ENCODE results near the gene CRIP2. TPM values are rescaled to one million over a fixed set of nuclear protein-coding genes. Genes with fewer than 3 reads are reported as not detected.

CRIP2 gene
- total and polyA plus RNA-seq, 2 experiments from 2014 or later = 3.4 to 9.6 TPM

DNA sequence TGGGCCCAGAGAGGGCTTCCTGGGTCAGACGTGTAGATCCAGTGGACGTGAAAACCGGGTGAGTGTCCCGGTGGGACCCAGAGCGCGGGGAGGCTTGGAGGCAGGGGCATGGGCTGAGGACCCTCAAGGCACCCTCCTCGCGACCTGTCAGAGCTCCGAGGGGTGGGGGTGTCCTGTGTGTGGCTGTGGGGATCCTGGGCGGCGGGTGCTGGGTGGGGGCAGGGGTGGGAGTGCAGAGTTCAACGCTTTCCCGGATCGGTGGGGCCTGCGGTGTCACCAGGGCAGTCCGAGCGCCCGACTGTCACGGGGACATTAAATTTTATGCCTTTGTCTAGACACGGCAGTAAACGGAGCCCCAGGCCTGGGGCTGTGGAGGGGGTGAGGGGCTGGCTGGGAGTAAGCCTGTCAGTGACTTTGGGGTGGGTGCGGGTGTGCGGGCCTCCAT, 52.8 kb downstream of the CRIP2 start:
- peak overlapping the region; percentile 65; the same call in 1 of the 2 replicates for H3K4me2 ChIP-seq
- H3K4me1 Mint-ChIP-seq = peaks cover 3% of the 10 kb centered on the region; the same call in 1 of the 3 replicates
- H3K36me3 ChIP-seq (ENCODE audit: insufficient read depth) = no peaks in the 10 kb centered on the region
- peak overlapping the region; percentile 37; the same call in 2 of the 3 replicates for H3K4me3 Mint-ChIP-seq
- H3K4me1 ChIP-seq (ENCODE audit: insufficient read depth) = no peaks in the 10 kb centered on the region
- peaks cover 2% of the 10 kb centered on the region for H3K9me3 Mint-ChIP-seq
- H3K27ac Mint-ChIP-seq = no peak overlapping the region
- no peak overlapping the region for H2AFZ ChIP-seq
- H3K27me3 Mint-ChIP-seq (ENCODE audit: insufficient read depth, low read depth, poor library complexity) = peaks cover 31% of the 10 kb centered on the region
- TF ChIP-seq, protein P1, sequence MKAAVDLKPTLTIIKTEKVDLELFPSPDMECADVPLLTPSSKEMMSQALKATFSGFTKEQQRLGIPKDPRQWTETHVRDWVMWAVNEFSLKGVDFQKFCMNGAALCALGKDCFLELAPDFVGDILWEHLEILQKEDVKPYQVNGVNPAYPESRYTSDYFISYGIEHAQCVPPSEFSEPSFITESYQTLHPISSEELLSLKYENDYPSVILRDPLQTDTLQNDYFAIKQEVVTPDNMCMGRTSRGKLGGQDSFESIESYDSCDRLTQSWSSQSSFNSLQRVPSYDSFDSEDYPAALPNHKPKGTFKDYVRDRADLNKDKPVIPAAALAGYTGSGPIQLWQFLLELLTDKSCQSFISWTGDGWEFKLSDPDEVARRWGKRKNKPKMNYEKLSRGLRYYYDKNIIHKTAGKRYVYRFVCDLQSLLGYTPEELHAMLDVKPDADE (IDR thresholded peaks at IDR 0.05) = no peak
- TF ChIP-seq ZNF114 (CRISPR knock-in tag; IDR thresholded peaks at IDR 0.05) (no peak), ZNF462 (CRISPR knock-in tag; IDR thresholded peaks at IDR 0.05) (no peak), NANOG (IDR thresholded peaks at IDR 0.05; ENCODE audit: borderline replicate concordance) (no peak), STAT1 (IDR thresholded peaks at IDR 0.05; ENCODE audit: unreplicated experiment) (no peak), POLR2AphosphoS5 (IDR thresholded peaks at IDR 0.05; ENCODE audit: low read depth) (no peak), EZH2phosphoT487 (IDR thresholded peaks at IDR 0.05; ENCODE audit: unreplicated experiment) (no peak), JUNB (IDR thresholded peaks at IDR 0.05; ENCODE audit: unreplicated experiment) (no peak), CREB1 (CRISPR knock-in tag; IDR thresholded peaks at IDR 0.05; ENCODE audit: low read depth) (no peak), ZNF331 (CRISPR knock-in tag; IDR thresholded peaks at IDR 0.05; ENCODE audit: low read depth) (no peak), REST (IDR thresholded peaks at IDR 0.05; ENCODE audit: unreplicated experiment) (no peak), EZH2 (IDR thresholded peaks at IDR 0.05; ENCODE audit: low read depth, unreplicated experiment) (no peak)
- TF ChIP-seq, protein P2, sequence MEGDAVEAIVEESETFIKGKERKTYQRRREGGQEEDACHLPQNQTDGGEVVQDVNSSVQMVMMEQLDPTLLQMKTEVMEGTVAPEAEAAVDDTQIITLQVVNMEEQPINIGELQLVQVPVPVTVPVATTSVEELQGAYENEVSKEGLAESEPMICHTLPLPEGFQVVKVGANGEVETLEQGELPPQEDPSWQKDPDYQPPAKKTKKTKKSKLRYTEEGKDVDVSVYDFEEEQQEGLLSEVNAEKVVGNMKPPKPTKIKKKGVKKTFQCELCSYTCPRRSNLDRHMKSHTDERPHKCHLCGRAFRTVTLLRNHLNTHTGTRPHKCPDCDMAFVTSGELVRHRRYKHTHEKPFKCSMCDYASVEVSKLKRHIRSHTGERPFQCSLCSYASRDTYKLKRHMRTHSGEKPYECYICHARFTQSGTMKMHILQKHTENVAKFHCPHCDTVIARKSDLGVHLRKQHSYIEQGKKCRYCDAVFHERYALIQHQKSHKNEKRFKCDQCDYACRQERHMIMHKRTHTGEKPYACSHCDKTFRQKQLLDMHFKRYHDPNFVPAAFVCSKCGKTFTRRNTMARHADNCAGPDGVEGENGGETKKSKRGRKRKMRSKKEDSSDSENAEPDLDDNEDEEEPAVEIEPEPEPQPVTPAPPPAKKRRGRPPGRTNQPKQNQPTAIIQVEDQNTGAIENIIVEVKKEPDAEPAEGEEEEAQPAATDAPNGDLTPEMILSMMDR (conservative IDR thresholded peaks at IDR 0.05; ENCODE audit: low read depth in 2 of 2) = no peak
- no peaks in the 10 kb centered on the region for H3K36me3 Mint-ChIP-seq (ENCODE audit: low read depth)
- H3K4me3 ChIP-seq = peak overlapping the region; percentile 44; the same call in 1 of the 2 replicates
- no peak overlapping the region for H3K27ac ChIP-seq (ENCODE audit: low read depth)
- H3K27me3 ChIP-seq (ENCODE audit: insufficient read depth) = peaks cover 46% of the 10 kb centered on the region
- H3F3A ChIP-seq (replicated peaks; ENCODE audit: low read depth) = no peaks in the 10 kb centered on the region
- ATAC-seq (no peak), DNase-seq (ENCODE audit: low spot score) (no peak)
- no peaks in the 10 kb centered on the region for H4K20me1 ChIP-seq (replicated peaks; ENCODE audit: insufficient read depth)
- H3K79me2 ChIP-seq (replicated peaks; ENCODE audit: insufficient read depth) = no peaks in the 10 kb centered on the region
- no peaks in the 10 kb centered on the region for H3K9me2 ChIP-seq (ENCODE audit: insufficient read depth)

Data from GM23338 (cell line).